ENCODE data around the gene GCLC.

Gene GCLC

GRCh38 chr6:53585208-53585900 lies 40.5 kb upstream of the GCLC start:
- no peak overlapping the region for H3K4me3 ChIP-seq (ENCODE audit: control insufficient read depth in 1 of 7, extremely low read depth in 1 of 7, insufficient read depth in 4 of 7, low read depth in 2 of 7, low read length in 6 of 7)
- peak in 1 of 3 donors; percentile 10 for DNase-seq
- H3K36me3 ChIP-seq (ENCODE audit: control insufficient read depth in 4 of 4, insufficient read depth in 4 of 4, low read length in 3 of 4): no peaks in the 10 kb centered on the region
- CTCF ChIA-PET: interaction anchor here (1.5 kb wide), 1 partner anchor 132 kb away, joined by 3 read pairs; no protein-coding TSS in a partner anchor
- H3K4me1 ChIP-seq (ENCODE audit: control extremely low read depth in 1 of 4, control insufficient read depth in 4 of 4, insufficient read depth in 4 of 4, low read length in 3 of 4): peaks cover 0 to 28% (median 6%) of the 10 kb centered on the region in 4 experiments
- POLR2A ChIA-PET: no interaction called here
- H3K27ac ChIP-seq (ENCODE audit: insufficient read depth in 1 of 2, low read depth in 1 of 2, low read length in 2 of 2, poor library complexity in 1 of 2, severe bottlenecking in 2 of 2): no peak overlapping the region
- 73% methylated on average over 7 of the region's 7 CpGs for WGBS (ENCODE audit: insufficient coverage)
- H3K9me3 ChIP-seq (ENCODE audit: control extremely low read depth in 1 of 5, control insufficient read depth in 4 of 5, insufficient read depth in 2 of 5, low read depth in 1 of 5, low read length in 4 of 5): no peaks in the 10 kb centered on the region
- no peaks in the 10 kb centered on the region for H3K27me3 ChIP-seq (replicated peaks in 2 of 5; ENCODE audit: control insufficient read depth in 4 of 5, insufficient read depth in 5 of 5, low read length in 4 of 5)

GRCh38 chr6:53584726-53585125 lies 39.8 kb upstream of the GCLC start:
- DNase-seq: no peak

GRCh38 chr6:53583451-53583850 lies 38.5 kb upstream of the GCLC start:
- ChIA-PET CTCF (no interaction called here), POLR2A (no interaction called here)
- Histone ChIP-seq H3K27me3 (replicated peaks in 2 of 5; ENCODE audit: control insufficient read depth in 4 of 5, insufficient read depth in 5 of 5, low read length in 4 of 5) (no peaks in the 10 kb centered on the region), H3K4me1 (ENCODE audit: control extremely low read depth in 1 of 4, control insufficient read depth in 4 of 4, insufficient read depth in 4 of 4, low read length in 3 of 4) (peaks cover 0 to 28% (median 6%) of the 10 kb centered on the region in 4 experiments), H3K27ac (ENCODE audit: insufficient read depth in 1 of 2, low read depth in 1 of 2, low read length in 2 of 2, poor library complexity in 1 of 2, severe bottlenecking in 2 of 2) (no peak overlapping the region), H3K4me3 (ENCODE audit: control insufficient read depth in 1 of 7, extremely low read depth in 1 of 7, insufficient read depth in 4 of 7, low read depth in 2 of 7, low read length in 6 of 7) (no peak overlapping the region), H3K9me3 (ENCODE audit: control extremely low read depth in 1 of 5, control insufficient read depth in 4 of 5, insufficient read depth in 2 of 5, low read depth in 1 of 5, low read length in 4 of 5) (no peaks in the 10 kb centered on the region), H3K36me3 (ENCODE audit: control insufficient read depth in 4 of 4, insufficient read depth in 4 of 4, low read length in 3 of 4) (no peaks in the 10 kb centered on the region)
- no CpG with 5 or more reads among the region's 3 CpGs for WGBS (ENCODE audit: insufficient coverage)
- peak in 1 of 3 donors; percentile 13 for DNase-seq

More at GRCh38 chr6:53584726-53585125, 39.8 kb upstream of the GCLC start:
- Histone ChIP-seq H3K36me3 (ENCODE audit: control insufficient read depth in 4 of 4, insufficient read depth in 4 of 4, low read length in 3 of 4) (no peaks in the 10 kb centered on the region), H3K27me3 (replicated peaks in 2 of 5; ENCODE audit: control insufficient read depth in 4 of 5, insufficient read depth in 5 of 5, low read length in 4 of 5) (no peaks in the 10 kb centered on the region), H3K27ac (ENCODE audit: insufficient read depth in 1 of 2, low read depth in 1 of 2, low read length in 2 of 2, poor library complexity in 1 of 2, severe bottlenecking in 2 of 2) (no peak overlapping the region), H3K4me3 (ENCODE audit: control insufficient read depth in 1 of 7, extremely low read depth in 1 of 7, insufficient read depth in 4 of 7, low read depth in 2 of 7, low read length in 6 of 7) (no peak overlapping the region), H3K9me3 (ENCODE audit: control extremely low read depth in 1 of 5, control insufficient read depth in 4 of 5, insufficient read depth in 2 of 5, low read depth in 1 of 5, low read length in 4 of 5) (no peaks in the 10 kb centered on the region), H3K4me1 (ENCODE audit: control extremely low read depth in 1 of 4, control insufficient read depth in 4 of 4, insufficient read depth in 4 of 4, low read length in 3 of 4) (peaks cover 0 to 28% (median 6%) of the 10 kb centered on the region in 4 experiments)
- POLR2A ChIA-PET: no interaction called here
- CTCF ChIA-PET: interaction anchor here (0.7 to 1.5 kb wide), 2 partner anchors 26 to 133 kb away, joined by 3 read pairs; no protein-coding TSS in a partner anchor
- WGBS (ENCODE audit: insufficient coverage): 95% methylated on average over 2 of the region's 2 CpGs

- H3K4me3 ChIP-seq (ENCODE audit: control insufficient read depth in 1 of 7, extremely low read depth in 1 of 7, insufficient read depth in 4 of 7, low read depth in 2 of 7, low read length in 6 of 7): no peak overlapping the region
- H3K27me3 ChIP-seq (replicated peaks in 2 of 5; ENCODE audit: control insufficient read depth in 4 of 5, insufficient read depth in 5 of 5, low read length in 4 of 5): no peaks in the 10 kb centered on the region
- H3K4me1 ChIP-seq (ENCODE audit: control extremely low read depth in 1 of 4, control insufficient read depth in 4 of 4, insufficient read depth in 4 of 4, low read length in 3 of 4): peaks cover 0 to 28% (median 6%) of the 10 kb centered on the region in 4 experiments
- H3K27ac ChIP-seq (ENCODE audit: insufficient read depth in 1 of 2, low read depth in 1 of 2, low read length in 2 of 2, poor library complexity in 1 of 2, severe bottlenecking in 2 of 2): no peak overlapping the region
- WGBS (ENCODE audit: insufficient coverage): no CpG with 5 or more reads among the region's 2 CpGs
- ChIA-PET CTCF (no interaction called here), POLR2A (no interaction called here)
- H3K9me3 ChIP-seq (ENCODE audit: control extremely low read depth in 1 of 5, control insufficient read depth in 4 of 5, insufficient read depth in 2 of 5, low read depth in 1 of 5, low read length in 4 of 5): no peaks in the 10 kb centered on the region
- no peaks in the 10 kb centered on the region for H3K36me3 ChIP-seq (ENCODE audit: control insufficient read depth in 4 of 4, insufficient read depth in 4 of 4, low read length in 3 of 4)
- peak in 1 of 3 donors; percentile 23 for DNase-seq
These were observed 38.1 kb upstream of the GCLC start for GRCh38 chr6:53582963-53583362.

- DNase-seq: peak in 2 of 3 donors; percentile 18 to 38
- peak overlapping the region in 1 of 2 experiments; percentile 17 for H3K27ac ChIP-seq (ENCODE audit: insufficient read depth in 1 of 2, low read depth in 1 of 2, low read length in 2 of 2, poor library complexity in 1 of 2, severe bottlenecking in 2 of 2)
- H3K9me3 ChIP-seq (ENCODE audit: control extremely low read depth in 1 of 5, control insufficient read depth in 4 of 5, insufficient read depth in 2 of 5, low read depth in 1 of 5, low read length in 4 of 5): no peaks in the 10 kb centered on the region
- no CpG with 5 or more reads among the region's 2 CpGs for WGBS (ENCODE audit: insufficient coverage)
- H3K4me1 ChIP-seq (ENCODE audit: control extremely low read depth in 1 of 4, control insufficient read depth in 4 of 4, insufficient read depth in 4 of 4, low read length in 3 of 4): peaks cover 0 to 28% (median 6%) of the 10 kb centered on the region in 4 experiments
- CTCF ChIA-PET: interaction anchor here (0.5 kb wide), 1 partner anchor 170 kb away, joined by 3 read pairs; no protein-coding TSS in a partner anchor
- H3K27me3 ChIP-seq (replicated peaks in 2 of 5; ENCODE audit: control insufficient read depth in 4 of 5, insufficient read depth in 5 of 5, low read length in 4 of 5): no peaks in the 10 kb centered on the region
- POLR2A ChIA-PET: no interaction called here
- no peaks in the 10 kb centered on the region for H3K36me3 ChIP-seq (ENCODE audit: control insufficient read depth in 4 of 4, insufficient read depth in 4 of 4, low read length in 3 of 4)
- H3K4me3 ChIP-seq (ENCODE audit: control insufficient read depth in 1 of 7, extremely low read depth in 1 of 7, insufficient read depth in 4 of 7, low read depth in 2 of 7, low read length in 6 of 7): peak overlapping the region in 1 of 7 experiments; percentile 9
These were observed 37.0 kb upstream of the GCLC start for GRCh38 chr6:53581856-53582255.

GRCh38 chr6:53581173-53581773 lies 36.4 kb upstream of the GCLC start:
- ChIA-PET CTCF (interaction anchor here (0.5 kb wide), 1 partner anchor 170 kb away, joined by 3 read pairs; no protein-coding TSS in a partner anchor), POLR2A (no interaction called here)
- H3K4me3 ChIP-seq (ENCODE audit: control insufficient read depth in 1 of 7, extremely low read depth in 1 of 7, insufficient read depth in 4 of 7, low read depth in 2 of 7, low read length in 6 of 7): no peak overlapping the region
- H3K36me3 ChIP-seq (ENCODE audit: control insufficient read depth in 4 of 4, insufficient read depth in 4 of 4, low read length in 3 of 4): no peaks in the 10 kb centered on the region
- H3K9me3 ChIP-seq (ENCODE audit: control extremely low read depth in 1 of 5, control insufficient read depth in 4 of 5, insufficient read depth in 2 of 5, low read depth in 1 of 5, low read length in 4 of 5): no peaks in the 10 kb centered on the region
- DNase-seq: peak in 1 of 3 donors; percentile 31
- peak overlapping the region in 1 of 2 experiments; percentile 17 for H3K27ac ChIP-seq (ENCODE audit: insufficient read depth in 1 of 2, low read depth in 1 of 2, low read length in 2 of 2, poor library complexity in 1 of 2, severe bottlenecking in 2 of 2)
- no peaks in the 10 kb centered on the region for H3K27me3 ChIP-seq (replicated peaks in 2 of 5; ENCODE audit: control insufficient read depth in 4 of 5, insufficient read depth in 5 of 5, low read length in 4 of 5)
- peaks cover 0 to 28% (median 6%) of the 10 kb centered on the region in 4 experiments for H3K4me1 ChIP-seq (ENCODE audit: control extremely low read depth in 1 of 4, control insufficient read depth in 4 of 4, insufficient read depth in 4 of 4, low read length in 3 of 4)
- no CpG with 5 or more reads among the region's 2 CpGs for WGBS (ENCODE audit: insufficient coverage)

GRCh38 chr6:53579338-53579737 lies 34.4 kb upstream of the GCLC start:
- H3K4me3 ChIP-seq (ENCODE audit: control insufficient read depth in 1 of 7, extremely low read depth in 1 of 7, insufficient read depth in 4 of 7, low read depth in 2 of 7, low read length in 6 of 7): no peak overlapping the region
- no peak overlapping the region for H3K27ac ChIP-seq (ENCODE audit: insufficient read depth in 1 of 2, low read depth in 1 of 2, low read length in 2 of 2, poor library complexity in 1 of 2, severe bottlenecking in 2 of 2)
- CTCF ChIA-PET: interaction anchor here (1.3 kb wide), 1 partner anchor 15 kb away, joined by 4 read pairs; no protein-coding TSS in a partner anchor
- H3K36me3 ChIP-seq (ENCODE audit: control insufficient read depth in 4 of 4, insufficient read depth in 4 of 4, low read length in 3 of 4): no peaks in the 10 kb centered on the region
- peaks cover 0 to 22% (median 6%) of the 10 kb centered on the region in 4 experiments for H3K4me1 ChIP-seq (ENCODE audit: control extremely low read depth in 1 of 4, control insufficient read depth in 4 of 4, insufficient read depth in 4 of 4, low read length in 3 of 4)
- H3K9me3 ChIP-seq (ENCODE audit: control extremely low read depth in 1 of 5, control insufficient read depth in 4 of 5, insufficient read depth in 2 of 5, low read depth in 1 of 5, low read length in 4 of 5): no peaks in the 10 kb centered on the region
- no peaks in the 10 kb centered on the region for H3K27me3 ChIP-seq (replicated peaks in 2 of 5; ENCODE audit: control insufficient read depth in 4 of 5, insufficient read depth in 5 of 5, low read length in 4 of 5)
- no peak for DNase-seq
- WGBS (ENCODE audit: insufficient coverage): no CpG with 5 or more reads among the region's 5 CpGs
- POLR2A ChIA-PET: no interaction called here

Measured in common myeloid progenitor, CD34-positive (primary cell).